ENCODE results near the gene WDR1.
A peak's percentile ranks its signal among the peaks of the same experiment; 100 is the strongest.

DNA sequence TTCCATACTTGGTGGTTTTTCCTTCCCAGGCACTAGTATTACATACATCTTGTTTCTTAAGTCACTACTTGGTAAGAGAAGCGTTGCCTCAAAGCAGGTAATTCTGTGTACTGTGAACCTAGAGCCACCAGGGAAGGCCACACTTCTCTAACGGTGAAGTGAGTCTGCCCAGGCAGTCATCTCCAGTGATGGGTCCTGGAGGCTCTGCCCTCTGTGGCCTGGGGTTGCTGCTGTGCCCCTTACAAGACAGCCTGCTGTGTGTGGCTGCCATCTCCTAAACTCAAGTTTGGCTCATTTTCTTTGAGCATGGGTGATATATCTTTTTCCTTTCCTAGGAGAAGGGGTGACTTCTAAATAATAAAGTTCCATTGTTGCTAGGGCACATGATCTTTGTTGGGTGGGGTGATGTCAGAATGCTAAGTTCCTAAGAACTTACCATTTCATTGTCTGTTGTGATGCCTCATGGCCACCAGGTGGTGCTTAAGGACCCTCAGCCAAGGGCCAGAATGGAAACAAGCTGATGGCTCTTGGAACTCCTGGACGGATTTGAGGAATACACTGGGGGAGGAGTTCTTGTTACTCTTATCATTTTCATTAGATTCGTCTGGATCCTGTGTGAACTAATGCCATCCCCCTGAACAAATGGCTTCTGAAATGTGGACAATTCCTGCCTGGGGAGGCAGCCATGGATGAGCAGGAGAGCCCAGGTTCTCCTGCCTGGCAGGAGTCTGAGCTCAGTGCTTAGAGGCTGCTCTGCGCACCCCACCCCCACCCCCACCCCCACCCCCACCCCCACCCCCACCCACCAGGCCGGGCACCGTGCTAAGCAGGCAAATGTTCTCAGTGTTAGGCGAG lies 41.1 kb upstream of the WDR1 start:
- TF ChIP-seq CTCF (IDR thresholded peaks at IDR 0.05) (peak; percentile 50), USF2 (IDR thresholded peaks at IDR 0.05) (no peak), POLR2AphosphoS2 (conservative IDR thresholded peaks at IDR 0.05; ENCODE audit: low read length) (no peak), SMC3 (IDR thresholded peaks at IDR 0.05) (peak; percentile 59), HOXB13 (CRISPR knock-in tag; IDR thresholded peaks at IDR 0.05; ENCODE audit: low read depth) (no peak), CBX2 (IDR thresholded peaks at IDR 0.05; ENCODE audit: borderline replicate concordance, low read depth) (no peak)
